Measurements from ENCODE around the gene NBL1. TPM values are rescaled to one million over a fixed set of nuclear protein-coding genes. Genes with fewer than 3 reads are reported as not detected.

NBL1 gene
- total and polyA plus RNA-seq, 9 of the 15 experiments (the other 6 are each of a cell fraction or from before 2014, with no cell fraction given), result 0.10 to 3.7 (median 1.8) TPM; not detected in 1

- TF ChIP-seq, protein P1, sequence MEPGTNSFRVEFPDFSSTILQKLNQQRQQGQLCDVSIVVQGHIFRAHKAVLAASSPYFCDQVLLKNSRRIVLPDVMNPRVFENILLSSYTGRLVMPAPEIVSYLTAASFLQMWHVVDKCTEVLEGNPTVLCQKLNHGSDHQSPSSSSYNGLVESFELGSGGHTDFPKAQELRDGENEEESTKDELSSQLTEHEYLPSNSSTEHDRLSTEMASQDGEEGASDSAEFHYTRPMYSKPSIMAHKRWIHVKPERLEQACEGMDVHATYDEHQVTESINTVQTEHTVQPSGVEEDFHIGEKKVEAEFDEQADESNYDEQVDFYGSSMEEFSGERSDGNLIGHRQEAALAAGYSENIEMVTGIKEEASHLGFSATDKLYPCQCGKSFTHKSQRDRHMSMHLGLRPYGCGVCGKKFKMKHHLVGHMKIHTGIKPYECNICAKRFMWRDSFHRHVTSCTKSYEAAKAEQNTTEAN (CRISPR knock-in tag; IDR thresholded peaks at IDR 0.05), result no peak
- TF ChIP-seq ZNF140 (CRISPR knock-in tag; IDR thresholded peaks at IDR 0.05) (no peak), NFYB (IDR thresholded peaks at IDR 0.05; ENCODE audit: extremely low read depth, insufficient read length) (no peak), CBX8 (IDR thresholded peaks at IDR 0.05; ENCODE audit: borderline replicate concordance, extremely low read depth, low read depth, low read length, poor library complexity, severe bottlenecking) (no peak), ZBTB8A (IDR thresholded peaks at IDR 0.05; ENCODE audit: partially characterized antibody) (no peak), POLR2A (conservative IDR thresholded peaks at IDR 0.05) (no peak)
Measured at GRCh38 chr1:19654386-19654785, 10.3 kb downstream of the NBL1 start (continued).

DNA sequence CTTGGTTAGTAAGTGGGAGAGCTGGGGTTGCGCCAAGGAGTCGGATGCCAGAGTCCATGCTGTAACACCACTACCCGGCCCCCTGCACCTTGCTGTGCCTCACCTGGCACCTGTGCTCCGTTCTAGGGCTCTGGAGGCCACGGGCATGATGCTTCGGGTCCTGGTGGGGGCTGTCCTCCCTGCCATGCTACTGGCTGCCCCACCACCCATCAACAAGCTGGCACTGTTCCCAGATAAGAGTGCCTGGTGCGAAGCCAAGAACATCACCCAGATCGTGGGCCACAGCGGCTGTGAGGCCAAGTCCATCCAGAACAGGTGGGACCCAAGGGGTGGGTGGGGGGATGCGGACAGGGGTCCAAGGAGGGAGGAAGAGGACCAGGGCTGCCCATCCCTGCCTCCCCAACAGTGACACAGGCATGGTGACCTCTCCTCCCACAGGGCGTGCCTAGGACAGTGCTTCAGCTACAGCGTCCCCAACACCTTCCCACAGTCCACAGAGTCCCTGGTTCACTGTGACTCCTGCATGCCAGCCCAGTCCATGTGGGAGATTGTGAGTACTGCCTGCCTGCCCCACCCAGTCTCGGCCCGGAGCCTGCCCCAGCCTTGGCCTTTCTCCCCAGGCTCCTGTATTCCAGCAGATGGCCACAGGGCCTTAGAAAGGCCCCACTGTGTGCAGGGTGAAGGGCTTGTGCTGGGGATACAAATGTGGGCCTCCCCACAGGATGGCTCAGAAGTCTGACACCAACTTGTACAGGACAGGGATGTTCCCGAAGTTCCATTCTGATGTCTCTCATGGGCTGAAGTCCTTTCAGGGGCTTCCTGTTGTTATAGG is 11.0 kb downstream of the NBL1 start:
- no TSS peak for BruUV-seq (replicated peaks)
- WGBS (ENCODE audit: insufficient coverage, low coverage, missing lambda C conversion rate), result 8% methylated on average over 14 of the region's 15 CpGs
- POLR2A ChIA-PET, result interaction anchor here (0.7 to 1.1 kb wide), 2 partner anchors 23 to 444 kb away, joined by 3 read pairs; no protein-coding TSS in a partner anchor

More for the DNA sequence above, 11.0 kb downstream of the NBL1 start:
- H3K9ac ChIP-seq (ENCODE audit: insufficient read depth in 1 of 2, low read depth in 2 of 2, low read length in 2 of 2), result no peak overlapping the region
- H4K20me1 ChIP-seq (replicated peaks; ENCODE audit: control insufficient read depth, insufficient read depth, low read length), result no peaks in the 10 kb centered on the region
- FAIRE-seq (no peak), ATAC-seq (no peak), DNase-seq (ENCODE audit: extremely low read depth in 1 of 4, low spot score in 3 of 4) (no peak)
- CTCF ChIA-PET (ENCODE audit: low intra/inter-chr PET ratio), result no interaction called here
- no peaks in the 10 kb centered on the region for H3K9me3 ChIP-seq (replicated peaks; ENCODE audit: control insufficient read depth, insufficient read depth, low read depth, low read length)
- no peaks in the 10 kb centered on the region for H3K36me3 ChIP-seq (ENCODE audit: control insufficient read depth, insufficient read depth, low read length)
- in situ Hi-C loops (cut with MboI) (loop anchor here (5.0 to 25.0 kb wide), 6 partner anchors 313 to 1043 kb away; no protein-coding TSS in a partner anchor), intact Hi-C loops (cut with micrococcal nuclease) (loop anchor here (5.0 to 10.0 kb wide), 3 partner anchors 403 to 750 kb away; partner anchors contain the start of genes ALDH4A1, EMC1 and MRTO4)
- no peak overlapping the region for H3K4me3 ChIP-seq
- H3K4me2 ChIP-seq (ENCODE audit: insufficient read depth, low read length), result no peak overlapping the region
- peaks cover 0 to 22% of the 10 kb centered on the region in 2 experiments; a peak in 3 of 5 replicates for H3K27me3 ChIP-seq (ENCODE audit: control insufficient read depth in 2 of 2, insufficient read depth in 2 of 2, low read length in 2 of 2)
- peaks cover 15 to 27% of the 10 kb centered on the region in 2 experiments; a peak in 4 of 5 replicates for H3K4me1 ChIP-seq (replicated peaks in 1 of 2; ENCODE audit: control insufficient read depth in 2 of 2, insufficient read depth in 2 of 2, low read length in 2 of 2)
- H3K9me1 ChIP-seq (ENCODE audit: control insufficient read depth, insufficient read depth, low read length), result no peaks in the 10 kb centered on the region
- no peaks in the 10 kb centered on the region for H3K79me2 ChIP-seq (ENCODE audit: control insufficient read depth, insufficient read depth, low read length)
- no peak for TF ChIP-seq HDGF (IDR thresholded peaks at IDR 0.05)
- TF ChIP-seq ZKSCAN1 (IDR thresholded peaks at IDR 0.05; ENCODE audit: low read depth, low read length), result peak; percentile 77
- no peak for TF ChIP-seq ELF2 (CRISPR knock-in tag; IDR thresholded peaks at IDR 0.05)
- TF ChIP-seq CEBPG (CRISPR knock-in tag; IDR thresholded peaks at IDR 0.05), result no peak
- no peak for TF ChIP-seq CEBPG (tag; conservative IDR thresholded peaks at IDR 0.05 in 1 of 2, IDR thresholded peaks at IDR 0.05 in 1 of 2)
- TF ChIP-seq, protein P2, sequence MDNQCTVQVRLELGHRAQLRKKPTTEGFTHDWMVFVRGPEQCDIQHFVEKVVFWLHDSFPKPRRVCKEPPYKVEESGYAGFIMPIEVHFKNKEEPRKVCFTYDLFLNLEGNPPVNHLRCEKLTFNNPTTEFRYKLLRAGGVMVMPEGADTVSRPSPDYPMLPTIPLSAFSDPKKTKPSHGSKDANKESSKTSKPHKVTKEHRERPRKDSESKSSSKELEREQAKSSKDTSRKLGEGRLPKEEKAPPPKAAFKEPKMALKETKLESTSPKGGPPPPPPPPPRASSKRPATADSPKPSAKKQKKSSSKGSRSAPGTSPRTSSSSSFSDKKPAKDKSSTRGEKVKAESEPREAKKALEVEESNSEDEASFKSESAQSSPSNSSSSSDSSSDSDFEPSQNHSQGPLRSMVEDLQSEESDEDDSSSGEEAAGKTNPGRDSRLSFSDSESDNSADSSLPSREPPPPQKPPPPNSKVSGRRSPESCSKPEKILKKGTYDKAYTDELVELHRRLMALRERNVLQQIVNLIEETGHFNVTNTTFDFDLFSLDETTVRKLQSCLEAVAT (IDR thresholded peaks at IDR 0.05), result no peak
- no peak for TF ChIP-seq FOXK1 (CRISPR knock-in tag; IDR thresholded peaks at IDR 0.05; ENCODE audit: borderline replicate concordance)
- TF ChIP-seq, protein P3, sequence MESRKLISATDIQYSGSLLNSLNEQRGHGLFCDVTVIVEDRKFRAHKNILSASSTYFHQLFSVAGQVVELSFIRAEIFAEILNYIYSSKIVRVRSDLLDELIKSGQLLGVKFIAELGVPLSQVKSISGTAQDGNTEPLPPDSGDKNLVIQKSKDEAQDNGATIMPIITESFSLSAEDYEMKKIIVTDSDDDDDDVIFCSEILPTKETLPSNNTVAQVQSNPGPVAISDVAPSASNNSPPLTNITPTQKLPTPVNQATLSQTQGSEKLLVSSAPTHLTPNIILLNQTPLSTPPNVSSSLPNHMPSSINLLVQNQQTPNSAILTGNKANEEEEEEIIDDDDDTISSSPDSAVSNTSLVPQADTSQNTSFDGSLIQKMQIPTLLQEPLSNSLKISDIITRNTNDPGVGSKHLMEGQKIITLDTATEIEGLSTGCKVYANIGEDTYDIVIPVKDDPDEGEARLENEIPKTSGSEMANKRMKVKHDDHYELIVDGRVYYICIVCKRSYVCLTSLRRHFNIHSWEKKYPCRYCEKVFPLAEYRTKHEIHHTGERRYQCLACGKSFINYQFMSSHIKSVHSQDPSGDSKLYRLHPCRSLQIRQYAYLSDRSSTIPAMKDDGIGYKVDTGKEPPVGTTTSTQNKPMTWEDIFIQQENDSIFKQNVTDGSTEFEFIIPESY (CRISPR knock-in tag; IDR thresholded peaks at IDR 0.05), result no peak
- no peak overlapping the region for H2AFZ ChIP-seq (ENCODE audit: low read depth, low read length)
- no peak overlapping the region for H3K27ac ChIP-seq (ENCODE audit: extremely low read depth, low read depth, low read length)
